WTC11 (cell line): ENCODE measurements around the gene CCDC74A.
"Not testable (repeated sequence)": the region's sequence is repeated elsewhere in the genome, so short reads cannot be mapped to it uniquely, and the experiment has no call there.

Source experiments
- ATF1 ChIP-seq: sonication (generic); formaldehyde crosslinking; IDR thresholded peaks from 2 replicates; pipeline ENCODE4 v1.8.1; 2023; ENCODE audit warnings: mild to moderate bottlenecking, moderate library complexity, missing genetic modification reagents
- ATF3 ChIP-seq: sonication (generic); formaldehyde crosslinking; conservative IDR thresholded peaks from 2 replicates; pipeline ENCODE4 v1.8.1; 2022; ENCODE audit warnings: mild to moderate bottlenecking, missing genetic modification reagents

- not testable (repeated sequence) for TF ChIP-seq ATF1, ATF3 (CRISPR knock-in tag)
Observed at GRCh38 chr2:131525256-131525655, 2.4 kb upstream of the CCDC74A start.
